Measurements from ENCODE around the gene NEK6.

The NEK6 gene

DNA sequence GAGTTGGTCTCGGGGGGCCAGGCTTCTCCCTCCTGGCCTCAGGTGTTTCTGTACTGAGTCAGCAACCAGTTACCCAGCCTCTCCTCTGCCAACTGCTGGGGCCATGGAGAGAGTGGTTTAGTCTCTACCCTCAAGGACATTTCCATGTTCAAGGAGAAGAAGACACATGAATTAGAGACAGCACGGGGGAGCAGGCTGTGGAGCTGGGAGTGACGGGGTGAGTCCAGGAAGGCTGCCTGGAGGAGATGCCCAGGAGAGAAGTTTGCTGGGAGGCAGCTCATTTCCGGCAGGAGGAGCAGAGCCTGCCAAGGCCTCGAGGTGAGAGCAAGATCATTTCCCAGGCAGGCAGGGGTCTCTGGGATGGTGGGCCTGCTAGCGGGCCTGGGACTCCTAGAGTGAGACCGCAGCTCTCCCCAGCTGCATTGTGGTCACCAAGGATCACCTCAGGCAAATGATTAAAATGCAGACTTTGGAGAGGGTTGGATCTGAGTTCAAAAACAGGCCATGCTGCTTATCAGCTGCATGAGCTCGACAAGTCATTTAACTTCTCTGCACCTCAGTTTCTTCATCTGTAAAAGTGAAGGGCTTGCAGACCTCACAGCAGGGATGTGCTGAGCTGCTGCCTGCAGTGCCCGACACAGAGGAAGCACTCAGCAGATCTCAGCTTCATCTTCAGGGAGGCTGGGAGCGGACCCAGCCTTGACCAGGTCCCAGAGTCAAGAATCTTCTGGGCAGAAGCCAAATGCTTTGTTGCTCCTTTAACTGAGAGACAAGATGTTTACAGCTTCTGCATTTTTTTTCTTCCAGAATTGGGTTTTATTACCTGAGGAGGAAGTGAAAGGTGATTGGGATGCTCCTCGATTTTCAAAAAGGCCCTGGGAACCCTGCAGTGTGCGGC lies 35.2 kb downstream of the NEK6 start:
- Histone ChIP-seq H3K27ac (peak overlapping the region in 1 of 2 donors; percentile 49), H3K4me3 (no peak overlapping the region)
- TF ChIP-seq, protein P1, sequence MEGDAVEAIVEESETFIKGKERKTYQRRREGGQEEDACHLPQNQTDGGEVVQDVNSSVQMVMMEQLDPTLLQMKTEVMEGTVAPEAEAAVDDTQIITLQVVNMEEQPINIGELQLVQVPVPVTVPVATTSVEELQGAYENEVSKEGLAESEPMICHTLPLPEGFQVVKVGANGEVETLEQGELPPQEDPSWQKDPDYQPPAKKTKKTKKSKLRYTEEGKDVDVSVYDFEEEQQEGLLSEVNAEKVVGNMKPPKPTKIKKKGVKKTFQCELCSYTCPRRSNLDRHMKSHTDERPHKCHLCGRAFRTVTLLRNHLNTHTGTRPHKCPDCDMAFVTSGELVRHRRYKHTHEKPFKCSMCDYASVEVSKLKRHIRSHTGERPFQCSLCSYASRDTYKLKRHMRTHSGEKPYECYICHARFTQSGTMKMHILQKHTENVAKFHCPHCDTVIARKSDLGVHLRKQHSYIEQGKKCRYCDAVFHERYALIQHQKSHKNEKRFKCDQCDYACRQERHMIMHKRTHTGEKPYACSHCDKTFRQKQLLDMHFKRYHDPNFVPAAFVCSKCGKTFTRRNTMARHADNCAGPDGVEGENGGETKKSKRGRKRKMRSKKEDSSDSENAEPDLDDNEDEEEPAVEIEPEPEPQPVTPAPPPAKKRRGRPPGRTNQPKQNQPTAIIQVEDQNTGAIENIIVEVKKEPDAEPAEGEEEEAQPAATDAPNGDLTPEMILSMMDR (IDR thresholded peaks at IDR 0.05), result no peak
- DNase-seq (ENCODE audit: low spot score), result no peak

DNA sequence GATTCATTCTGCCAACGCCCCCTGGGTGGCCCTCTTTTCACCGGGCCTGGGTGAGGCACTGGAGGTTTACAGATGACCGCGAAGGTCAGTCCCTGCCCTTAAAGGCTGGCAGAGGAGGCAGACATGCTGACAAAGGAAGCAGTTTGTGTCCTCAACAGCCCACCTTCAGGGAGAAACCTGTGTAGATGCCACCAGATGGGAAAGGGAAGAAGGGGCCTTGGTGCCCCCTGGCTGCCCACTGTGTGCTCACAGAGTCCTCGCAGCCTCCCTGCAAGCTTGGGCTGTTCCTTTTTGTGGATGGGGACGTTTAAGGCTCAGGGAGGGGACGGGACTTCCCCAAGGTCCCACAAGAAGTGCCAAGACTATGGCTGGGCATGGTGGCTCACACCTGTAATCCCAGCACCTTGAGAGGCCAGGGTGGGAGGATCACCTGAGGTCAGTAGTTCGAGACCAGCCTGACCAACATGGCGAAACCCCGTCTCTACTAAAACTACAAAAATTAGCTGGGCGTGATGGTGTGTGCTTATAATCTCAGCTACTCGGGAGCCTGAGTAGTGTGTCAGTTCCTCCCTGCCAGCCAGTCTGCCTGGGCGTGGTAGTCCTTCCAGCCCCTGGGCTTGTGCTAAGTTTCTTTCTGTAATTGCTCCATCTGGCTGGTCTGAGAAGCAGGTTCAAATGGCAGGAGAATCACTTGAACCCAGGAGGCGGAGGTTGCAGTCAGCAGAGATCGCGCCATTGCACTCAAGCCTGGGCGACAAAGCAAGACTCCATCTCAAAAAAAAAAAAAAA lies 36.2 kb downstream of the NEK6 start:
- Histone ChIP-seq H3K4me3 (no peak overlapping the region), H3K27ac (peak overlapping the region in 1 of 2 donors; percentile 39)
- DNase-seq (ENCODE audit: low spot score), result no peak
- TF ChIP-seq, protein P1 (IDR thresholded peaks at IDR 0.05), result no peak

DNA sequence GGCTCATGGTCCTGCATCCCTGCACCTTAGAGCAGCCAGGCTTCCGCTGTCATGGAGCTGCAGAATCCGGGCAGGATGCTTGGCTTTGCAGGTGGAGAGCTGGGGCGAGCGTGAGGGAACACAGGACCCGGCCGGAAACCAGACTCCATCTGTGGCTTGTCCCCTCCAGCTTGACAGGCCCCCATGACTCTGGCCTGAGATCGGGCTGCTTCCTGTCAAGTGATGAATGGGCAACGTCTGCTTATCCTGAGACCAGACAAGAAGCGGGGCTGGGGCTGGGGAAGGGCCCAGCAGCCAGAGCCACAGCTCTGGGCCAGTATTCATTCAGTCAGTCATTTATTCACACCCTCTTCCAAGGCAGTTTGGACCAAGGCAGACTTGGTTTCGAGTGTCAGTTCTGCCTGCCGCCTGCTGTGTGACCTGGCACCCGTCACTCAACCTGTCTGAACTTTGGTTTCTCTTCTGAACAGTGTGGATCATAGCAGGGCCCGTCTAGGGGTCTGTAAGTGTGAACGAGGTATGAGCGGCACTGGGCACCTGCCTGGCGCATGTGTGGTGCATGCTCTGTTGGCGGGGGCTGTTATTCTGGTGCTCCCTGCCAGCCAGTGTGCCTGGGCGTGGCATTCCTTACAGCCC lies 37.5 kb downstream of the NEK6 start:
- DNase-seq (ENCODE audit: low spot score), result no peak
- TF ChIP-seq, protein P1 (IDR thresholded peaks at IDR 0.05), result no peak
- H3K4me3 ChIP-seq, result no peak overlapping the region
- peak overlapping the region in 1 of 2 donors; percentile 25 for H3K27ac ChIP-seq

DNA sequence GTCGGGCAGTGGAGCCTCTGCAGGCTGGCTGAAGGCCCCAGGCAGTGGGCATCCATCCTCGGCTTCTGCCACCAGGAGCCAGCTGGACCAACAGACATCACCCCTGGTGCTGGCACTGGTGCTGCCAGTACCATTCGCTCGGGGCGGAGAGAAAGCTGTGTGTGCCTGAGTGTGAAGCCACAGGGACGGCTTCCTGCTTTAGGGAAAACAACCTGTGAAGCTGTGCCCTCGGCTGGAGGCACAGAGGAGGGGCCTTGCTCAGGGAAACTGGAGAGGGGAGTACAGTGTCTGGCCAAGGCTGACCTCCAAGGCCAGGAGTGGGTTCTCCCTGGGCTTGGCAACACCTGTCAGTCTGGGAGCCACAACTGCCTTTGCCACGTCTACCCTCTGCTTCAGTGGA lies 38.3 kb downstream of the NEK6 start:
- H3K4me3 ChIP-seq, result no peak overlapping the region
- no peak for DNase-seq (ENCODE audit: low spot score)
- TF ChIP-seq, protein P1 (IDR thresholded peaks at IDR 0.05), result no peak
- H3K27ac ChIP-seq, result peak overlapping the region in 1 of 2 donors; percentile 31

DNA sequence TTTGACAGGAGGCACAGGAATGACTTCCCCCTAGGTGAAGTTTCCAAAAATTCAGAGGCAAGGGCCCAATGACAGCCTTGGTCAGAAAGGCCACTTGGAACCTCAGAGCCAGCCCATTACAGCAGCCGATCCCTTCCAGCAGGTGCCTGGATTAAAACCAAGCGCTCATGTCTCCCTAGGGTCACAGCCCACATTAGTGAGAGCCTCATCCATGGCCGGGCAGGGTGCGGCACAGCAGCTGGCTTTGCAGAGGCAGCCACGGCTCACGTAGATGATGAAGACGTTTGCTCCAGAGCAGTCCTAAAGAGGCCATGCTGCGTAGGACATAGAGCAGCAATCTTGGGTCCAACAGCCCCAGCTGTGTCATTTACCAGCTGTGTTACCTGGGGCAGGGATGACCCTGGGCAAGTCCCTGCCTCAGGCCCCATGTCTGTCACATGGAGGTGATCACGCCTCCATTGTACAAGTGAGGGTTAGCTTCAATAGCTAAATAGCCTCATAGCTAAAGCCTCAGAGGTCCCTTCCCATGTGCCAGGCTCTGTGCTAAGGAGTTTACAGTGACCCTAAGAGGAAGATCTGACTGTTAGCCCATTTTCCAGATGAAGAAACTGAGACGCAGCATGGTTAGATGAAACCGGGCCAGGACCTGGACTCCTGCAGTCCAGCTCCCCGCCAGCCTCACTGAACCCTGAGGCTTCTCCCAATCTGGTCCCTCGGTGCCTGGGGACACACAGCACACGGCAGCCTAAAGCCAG lies 39.2 kb downstream of the NEK6 start:
- DNase-seq (ENCODE audit: low spot score), result no peak
- H3K27ac ChIP-seq, result peak overlapping the region in 1 of 2 donors; percentile 46
- H3K4me3 ChIP-seq, result no peak overlapping the region
- TF ChIP-seq, protein P1 (IDR thresholded peaks at IDR 0.05), result no peak

DNA sequence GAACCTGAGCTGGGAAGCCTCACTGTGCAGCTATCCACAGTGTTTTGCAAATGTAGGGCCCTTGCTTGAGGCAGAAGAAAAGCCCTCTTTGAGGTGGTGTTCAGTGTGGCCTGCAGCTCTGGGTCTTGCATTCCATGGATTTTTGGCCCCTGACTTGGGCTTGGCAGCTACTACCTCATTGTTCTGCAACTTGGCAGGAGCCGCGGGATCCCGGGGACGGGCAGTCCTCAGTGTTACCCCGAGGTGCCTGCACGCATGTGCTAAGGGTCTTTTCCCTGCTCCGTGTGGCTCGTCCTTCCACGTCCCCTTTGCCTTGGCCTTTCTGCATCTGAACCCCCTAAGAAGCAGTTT lies 39.8 kb downstream of the NEK6 start:
- DNase-seq (ENCODE audit: low spot score), result no peak
- TF ChIP-seq, protein P1 (IDR thresholded peaks at IDR 0.05), result no peak
- Histone ChIP-seq H3K27ac (peak overlapping the region in 1 of 2 donors; percentile 46), H3K4me3 (no peak overlapping the region)

Data from coronary artery (tissue), 2 donors.